ENCODE data around the gene PALLD.

The PALLD gene

GRCh38 chr4:168648929-168649328 lies 152.1 kb downstream of the PALLD start:
- no peak for FAIRE-seq

GRCh38 chr4:168651374-168651773 lies 154.5 kb downstream of the PALLD start:
- no peak for FAIRE-seq

- FAIRE-seq: no peak
Measured at GRCh38 chr4:168651864-168652263, 155.0 kb downstream of the PALLD start.

GRCh38 chr4:168652755-168653154 lies 155.9 kb downstream of the PALLD start:
- FAIRE-seq: no peak

GRCh38 chr4:168654104-168654847 lies 157.4 kb downstream of the PALLD start:
- FAIRE-seq: no peak

GRCh38 chr4:168654848-168655174 lies 158.0 kb downstream of the PALLD start:
- FAIRE-seq: no peak

GRCh38 chr4:168655182-168655581 lies 158.3 kb downstream of the PALLD start:
- no peak for FAIRE-seq

- no peak for FAIRE-seq
Measured at GRCh38 chr4:168656055-168656660, 159.3 kb downstream of the PALLD start.

GRCh38 chr4:168656946-168657473 lies 160.2 kb downstream of the PALLD start:
- FAIRE-seq: no peak

- FAIRE-seq: no peak
Measured at GRCh38 chr4:168658751-168659150, 161.9 kb downstream of the PALLD start.

- no peak for FAIRE-seq
Measured at GRCh38 chr4:168659741-168660465, 163.1 kb downstream of the PALLD start.

- no peak for FAIRE-seq
Measured at GRCh38 chr4:168662297-168662984, 165.6 kb downstream of the PALLD start.

- FAIRE-seq: no peak
Measured at GRCh38 chr4:168664242-168664891, 167.5 kb downstream of the PALLD start.

GRCh38 chr4:168666531-168666930 lies 169.7 kb downstream of the PALLD start:
- FAIRE-seq: no peak

GRCh38 chr4:168667376-168667775 lies 170.5 kb downstream of the PALLD start:
- no peak for FAIRE-seq

GRCh38 chr4:168667921-168668320 lies 171.1 kb downstream of the PALLD start:
- FAIRE-seq: no peak

- FAIRE-seq: no peak
Measured at GRCh38 chr4:168673476-168673875, 176.6 kb downstream of the PALLD start.

GRCh38 chr4:168674077-168674747 lies 177.4 kb downstream of the PALLD start:
- FAIRE-seq: no peak

GRCh38 chr4:168674866-168675265 lies 178.0 kb downstream of the PALLD start:
- no peak for FAIRE-seq

- FAIRE-seq: no peak
Measured at GRCh38 chr4:168677063-168677462, 180.2 kb downstream of the PALLD start.

GRCh38 chr4:168677879-168678278 lies 181.0 kb downstream of the PALLD start:
- FAIRE-seq: no peak

- no peak for FAIRE-seq
Measured at GRCh38 chr4:168678751-168679366, 182.0 kb downstream of the PALLD start.
